Stimulated activated CD8-positive, alpha-beta memory T cell treated with anti-CD3 and anti-CD28 coated beads, Interleukin-7, amount 100 ng/mL, for 4 hours (primary cell): Measurements from ENCODE around the gene PTGES.
A peak's percentile ranks its signal among the peaks of the same experiment; 100 is the strongest.

Experiments used
- DNase-seq, 2 donors: peaks; one replicate each; pipeline ENCODE4 v3.0.0-alpha.2; 2020; ENCODE audit warnings: low read depth in 2 of 2

The PTGES gene

DNA sequence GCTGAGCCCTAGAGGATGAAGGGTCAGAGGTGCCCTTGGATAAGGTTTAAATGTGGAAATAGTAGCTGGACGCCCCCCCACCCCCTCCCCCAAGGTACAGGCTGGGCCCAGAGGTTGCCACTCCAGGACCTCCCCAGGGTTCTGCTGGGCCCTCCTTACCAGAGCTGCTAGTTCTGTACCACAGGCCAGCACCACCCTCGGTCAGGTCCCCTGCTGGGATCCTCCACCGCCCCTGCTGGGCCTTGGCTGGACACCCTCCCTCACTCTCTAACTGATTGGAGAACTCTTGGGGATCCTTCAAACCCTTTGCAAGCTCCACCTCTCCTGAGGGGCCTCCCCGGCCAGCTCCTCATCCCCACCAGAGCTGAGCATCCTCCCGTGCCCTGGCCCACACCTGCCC lies 34.9 kb downstream of the PTGES start:
- DNase-seq = no peak

DNA sequence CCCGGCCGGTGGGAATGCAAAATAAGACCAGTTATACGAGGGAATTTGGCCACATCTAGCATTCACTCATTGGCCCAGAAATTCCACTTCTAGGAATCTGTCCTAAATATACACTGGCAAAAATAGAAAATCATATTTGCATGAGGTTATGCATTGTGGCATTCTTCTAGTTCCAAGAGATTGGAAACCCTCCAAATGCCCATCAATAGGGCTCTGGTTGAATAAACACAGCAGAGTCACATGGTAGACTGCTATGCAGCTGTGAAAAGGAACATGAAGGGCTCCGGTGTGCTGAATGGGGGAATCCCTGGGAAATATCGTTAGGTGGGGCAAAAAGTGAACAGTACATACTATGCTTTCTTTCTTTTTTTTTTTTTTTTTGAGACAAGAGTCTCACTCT lies 36.8 kb downstream of the PTGES start:
- no peak for DNase-seq

DNA sequence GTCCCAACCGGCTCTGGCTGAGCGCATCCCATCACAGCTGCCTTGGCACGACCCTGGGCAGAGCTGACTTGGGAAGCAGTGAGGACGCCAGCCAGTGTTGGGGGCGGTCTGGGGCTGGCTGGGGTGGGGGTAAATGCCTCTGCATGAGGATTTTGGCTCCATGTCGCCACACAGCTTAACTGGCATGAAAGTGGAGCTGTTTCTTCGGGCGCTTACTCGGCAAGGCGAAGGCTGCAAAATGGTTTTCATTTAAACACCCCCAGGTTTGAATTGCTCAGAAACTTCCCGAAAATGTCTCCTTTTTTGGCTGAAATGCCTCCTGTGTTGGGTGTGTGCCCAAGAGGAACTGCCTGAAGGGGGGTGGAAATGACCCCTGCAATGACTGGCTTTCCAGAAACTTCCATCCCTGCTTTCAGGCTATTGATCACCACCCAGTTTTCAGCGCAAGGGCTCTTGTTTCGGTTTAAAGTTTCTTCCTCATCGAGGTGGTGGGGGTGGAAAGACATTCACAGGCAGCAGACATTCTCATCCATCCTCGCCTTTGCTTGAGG lies 38.3 kb downstream of the PTGES start:
- no peak for DNase-seq

DNA sequence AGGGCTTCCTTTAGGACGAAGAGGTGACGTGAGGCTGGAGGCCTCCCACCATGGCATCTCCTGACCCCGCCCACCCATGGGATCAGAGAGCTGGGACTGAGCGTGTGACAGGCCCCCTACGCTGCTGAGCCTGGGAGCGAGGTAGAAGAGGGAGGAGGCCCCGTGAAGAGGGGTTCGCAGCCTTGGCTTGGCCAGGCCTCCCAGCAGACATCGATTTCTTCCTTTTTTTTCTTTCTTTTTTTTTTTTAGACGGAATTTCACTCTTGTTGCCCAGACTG lies 39.5 kb downstream of the PTGES start:
- DNase-seq = no peak

DNA sequence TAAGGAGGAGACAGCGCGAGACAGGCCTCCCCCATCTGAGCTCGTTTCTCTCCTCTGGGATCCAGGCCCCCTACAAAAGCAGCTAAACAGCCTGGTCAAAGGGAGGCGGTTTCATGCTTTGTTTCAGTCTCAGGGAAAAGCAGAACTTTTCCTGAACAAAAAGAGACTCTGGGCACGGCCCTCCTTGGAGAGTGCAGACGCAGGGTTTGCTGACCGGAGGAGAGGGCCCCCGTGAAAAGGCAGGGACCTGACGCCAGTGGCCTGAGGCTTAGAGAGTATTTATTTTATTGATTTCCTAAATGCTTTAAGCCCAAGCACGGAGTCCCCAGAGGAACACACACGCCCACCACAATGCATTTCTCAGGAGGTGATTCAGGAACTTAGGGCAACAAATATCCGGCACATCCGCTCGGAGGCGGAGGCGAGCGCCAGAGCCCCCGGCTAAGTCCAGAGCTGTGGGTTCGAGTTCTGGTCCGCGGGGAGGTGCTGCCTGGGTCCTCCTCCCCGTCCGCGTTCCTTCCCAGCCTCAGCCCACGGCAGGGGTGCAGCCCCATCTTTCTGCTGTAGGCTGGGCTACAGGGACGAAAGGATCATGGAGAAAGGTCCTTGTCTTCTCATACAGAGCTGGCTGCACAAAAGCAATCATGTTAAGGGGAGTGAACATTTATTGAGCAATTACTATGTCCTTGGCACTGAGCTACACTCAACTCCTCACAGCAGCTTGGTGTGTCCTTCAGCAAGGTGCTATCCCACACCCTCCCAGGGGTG lies 40.0 kb downstream of the PTGES start:
- DNase-seq = no peak

DNA sequence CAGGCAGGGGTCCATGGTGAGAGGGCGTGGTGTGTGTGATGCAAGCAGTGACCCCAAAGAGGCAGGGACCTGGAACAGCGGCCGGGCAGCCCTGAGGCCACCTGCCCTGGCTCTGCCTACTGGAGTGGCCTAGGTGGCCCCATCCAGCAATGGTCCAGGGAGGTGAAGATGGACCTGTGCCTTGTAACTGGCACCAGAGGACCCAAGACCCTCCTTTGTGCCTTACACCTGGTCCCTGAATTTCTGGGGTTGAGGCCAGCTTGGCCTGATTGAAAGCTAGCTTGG lies 42.7 kb downstream of the PTGES start:
- no peak for DNase-seq

DNA sequence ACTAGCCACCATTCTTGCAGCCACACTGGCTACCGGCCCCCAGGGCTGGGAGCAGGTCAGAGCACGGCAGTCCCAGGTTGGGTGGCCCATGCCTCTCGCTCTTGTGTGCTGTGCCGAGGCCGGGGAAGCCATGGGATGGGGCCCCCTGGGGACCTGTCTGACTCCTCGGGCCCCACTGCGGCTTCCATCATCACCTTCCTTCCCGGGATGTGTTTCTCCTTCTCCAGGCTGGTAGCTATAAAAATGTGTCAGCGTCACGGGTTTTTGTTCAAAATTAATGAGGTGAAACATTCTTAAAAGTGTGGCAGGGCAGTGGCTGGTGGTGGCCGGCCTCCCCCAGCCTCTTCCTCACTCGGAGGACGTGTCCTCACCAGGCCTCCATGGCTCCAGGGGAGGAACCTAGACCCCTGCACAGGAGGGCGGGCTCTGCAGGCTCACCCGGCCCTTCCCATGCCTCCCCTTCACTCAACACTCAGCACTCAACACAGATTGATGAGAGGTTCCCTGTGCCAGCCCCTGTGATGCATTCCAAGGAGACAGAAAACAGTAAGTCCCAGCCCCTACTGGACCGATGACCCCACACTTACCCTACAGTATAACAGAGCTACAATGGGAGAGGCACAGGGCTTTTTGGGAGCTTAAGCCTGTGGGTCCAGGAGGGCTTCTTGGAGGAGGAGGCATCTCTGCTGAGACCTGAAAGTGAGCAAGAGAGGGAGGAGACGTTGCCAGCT lies 43.2 kb downstream of the PTGES start:
- no peak for DNase-seq

DNA sequence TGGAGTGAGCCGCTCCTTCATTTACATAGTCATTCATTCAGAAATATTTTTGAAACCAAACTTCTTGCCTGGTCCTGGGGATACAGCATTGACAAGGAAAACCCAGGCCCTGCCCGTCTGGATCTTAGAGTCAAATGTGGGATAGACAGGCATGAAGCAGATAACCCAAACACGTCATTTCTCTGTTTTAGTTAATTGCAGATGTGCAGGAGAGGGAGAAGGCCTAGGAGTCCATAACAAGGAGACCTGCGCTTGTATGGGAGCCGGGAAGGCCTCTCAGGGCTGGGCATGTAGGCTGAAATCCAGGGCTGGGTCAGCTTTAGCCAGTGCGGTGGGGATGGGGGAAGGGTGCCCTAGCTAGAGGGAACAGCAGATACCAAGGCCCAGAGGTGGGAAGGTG lies 44.0 kb downstream of the PTGES start:
- DNase-seq = no peak

DNA sequence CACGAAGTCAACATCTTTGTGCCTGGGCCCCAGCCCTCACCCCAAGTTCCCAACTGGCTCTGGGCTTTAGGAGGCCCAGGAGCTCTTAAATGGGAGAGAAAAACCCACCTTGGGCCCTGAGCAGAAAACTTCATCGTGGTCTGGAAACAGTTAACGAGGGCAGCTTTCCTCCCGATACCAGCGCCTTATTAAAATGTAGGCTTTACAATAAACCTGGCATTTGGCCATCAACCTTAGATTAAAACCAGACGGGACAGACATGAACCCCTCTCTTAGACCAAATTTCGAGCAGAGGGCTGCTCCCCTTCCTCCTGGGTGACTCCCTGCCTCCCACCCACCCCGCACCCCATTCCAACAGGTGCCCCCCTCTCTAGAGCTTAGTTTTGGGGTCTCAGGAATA lies 48.0 kb downstream of the PTGES start:
- no peak for DNase-seq

DNA sequence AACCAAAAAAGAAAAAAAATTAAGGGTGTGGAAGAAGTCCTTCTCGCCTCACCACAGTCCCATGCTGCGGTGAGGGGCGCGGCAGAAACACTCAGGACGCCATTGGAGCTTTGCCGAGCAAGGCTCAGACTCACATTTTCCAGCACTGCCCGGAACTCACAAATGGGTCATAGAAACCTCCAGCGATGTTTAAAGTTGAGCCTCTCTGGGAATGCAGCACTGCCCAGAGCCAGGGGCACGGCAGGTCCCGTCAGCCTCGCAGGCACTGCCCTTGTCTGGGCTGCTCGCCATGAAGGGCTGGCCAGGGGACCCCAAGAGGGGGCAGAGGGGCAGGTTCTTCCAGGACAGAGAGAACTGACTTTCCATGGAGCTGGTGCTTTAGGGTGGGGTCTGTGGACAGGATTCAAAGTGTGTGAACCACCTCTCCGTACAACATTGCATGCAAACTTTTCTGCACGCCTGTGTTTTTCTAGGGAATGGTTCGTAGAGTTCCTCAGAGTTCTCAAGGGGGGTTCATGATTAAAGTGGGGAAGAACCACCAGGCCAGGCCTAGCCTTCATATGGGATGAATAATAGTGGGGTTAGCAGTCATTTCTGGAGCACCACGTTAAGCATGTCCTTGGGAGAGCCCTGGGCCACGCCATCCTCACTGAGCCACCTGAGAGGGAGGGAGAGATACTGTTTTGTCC lies 49.0 kb downstream of the PTGES start:
- no peak for DNase-seq

DNA sequence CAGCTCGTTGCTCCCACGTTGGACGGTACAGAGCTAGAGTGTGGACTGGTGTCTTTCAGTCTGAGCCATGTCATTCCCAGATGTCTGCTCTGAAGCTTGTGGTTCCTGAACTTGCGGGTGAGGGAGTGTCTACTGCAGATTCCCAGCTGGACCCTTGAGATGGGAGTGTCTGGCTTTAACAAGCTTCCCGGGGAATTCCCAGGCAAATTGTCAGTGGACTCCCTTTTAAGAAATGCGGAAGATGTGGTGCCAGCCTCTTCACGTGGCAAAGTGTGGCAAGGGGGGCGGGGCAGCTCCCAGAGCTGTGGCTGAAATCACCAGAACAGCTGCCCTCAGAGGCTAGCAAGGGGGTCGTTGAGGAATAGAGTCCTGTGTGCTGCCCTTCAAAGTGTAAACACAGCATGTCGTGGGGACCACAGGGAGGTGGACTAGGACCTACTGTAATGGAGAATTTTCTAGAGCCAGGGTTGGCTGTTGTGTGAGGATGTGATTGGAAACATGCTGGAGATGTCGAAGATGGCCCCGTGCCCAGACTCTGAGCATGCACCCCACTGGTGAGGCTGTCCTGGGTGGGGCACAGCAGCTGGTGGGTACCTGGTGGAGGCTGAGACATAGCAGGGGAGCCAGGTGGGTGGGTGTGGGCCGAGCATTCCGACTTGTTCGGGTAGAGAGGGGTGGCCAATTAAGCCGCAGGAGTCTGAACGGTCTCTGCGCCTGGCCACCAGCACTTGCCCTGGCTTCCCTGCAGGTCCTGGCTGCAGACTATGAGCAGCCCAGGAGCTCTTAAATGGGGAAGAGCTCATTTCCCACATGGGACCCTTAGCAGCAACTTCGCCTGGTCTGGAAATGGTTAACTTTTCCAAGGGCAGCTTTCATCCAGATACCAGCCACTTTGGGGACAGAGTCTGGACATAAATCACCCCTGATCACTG lies 50.0 kb downstream of the PTGES start:
- no peak for DNase-seq

DNA sequence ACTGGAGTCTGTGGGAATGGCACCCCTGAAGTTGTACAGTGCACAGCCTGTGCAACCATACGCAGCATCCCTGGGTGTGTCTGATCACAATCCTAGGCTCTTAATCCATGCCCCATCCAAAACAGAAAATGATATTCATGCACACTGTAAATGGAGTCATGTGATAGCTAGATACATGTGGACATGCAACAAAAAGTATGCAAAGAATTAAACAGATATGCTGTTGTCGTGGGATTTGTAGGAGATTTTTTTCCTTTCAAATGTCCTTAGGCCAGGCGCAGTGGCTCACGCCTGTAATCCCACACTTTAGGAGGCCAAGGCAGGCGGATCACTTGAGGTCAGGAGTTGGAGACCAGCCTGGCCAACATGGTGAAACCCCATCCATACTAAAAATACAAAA lies 51.3 kb downstream of the PTGES start:
- no peak for DNase-seq

DNA sequence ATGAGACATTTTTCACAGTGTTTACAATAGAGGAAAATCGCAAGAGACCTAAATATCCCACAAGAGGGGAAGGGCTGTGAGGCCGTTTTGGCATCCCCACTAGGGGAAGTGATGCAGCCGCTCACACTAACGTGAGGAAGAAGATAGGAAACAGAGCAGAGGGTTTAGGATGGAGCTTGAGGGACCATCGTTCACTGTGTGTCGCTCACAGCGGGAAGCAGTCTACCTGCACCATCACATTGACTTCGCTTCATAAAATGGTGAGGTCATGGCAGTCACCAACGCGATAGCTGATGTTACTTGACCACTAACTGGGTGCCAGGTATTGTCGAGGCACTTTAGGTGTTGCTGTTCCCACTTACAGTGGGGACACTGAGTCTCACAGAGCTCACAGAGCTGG lies 51.8 kb downstream of the PTGES start:
- DNase-seq = no peak

DNA sequence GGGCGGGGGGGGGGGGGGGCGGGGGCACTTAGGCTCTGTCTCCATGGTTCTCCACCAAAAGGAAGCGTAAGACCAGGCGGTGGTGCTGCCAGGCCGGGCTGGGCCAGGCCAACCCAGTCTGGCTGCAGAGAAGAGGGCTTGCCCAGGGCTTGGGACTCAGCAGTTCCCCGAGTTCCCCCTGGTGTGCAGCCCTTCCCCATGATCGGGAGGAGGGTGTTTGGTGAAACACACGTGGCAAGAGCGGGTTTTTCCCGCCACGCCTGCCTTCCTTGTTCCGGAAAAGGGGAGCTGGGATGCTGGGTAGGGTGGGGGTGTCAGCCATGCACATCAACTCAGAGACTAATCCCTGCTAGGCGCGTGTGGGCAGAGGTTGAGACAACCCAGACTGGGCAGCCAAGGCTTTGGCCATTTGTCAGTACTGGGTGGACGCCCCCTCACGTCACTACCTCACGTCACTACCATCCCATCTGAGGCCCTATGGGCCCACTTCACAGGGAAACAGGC lies 54.5 kb downstream of the PTGES start:
- DNase-seq = no peak

DNA sequence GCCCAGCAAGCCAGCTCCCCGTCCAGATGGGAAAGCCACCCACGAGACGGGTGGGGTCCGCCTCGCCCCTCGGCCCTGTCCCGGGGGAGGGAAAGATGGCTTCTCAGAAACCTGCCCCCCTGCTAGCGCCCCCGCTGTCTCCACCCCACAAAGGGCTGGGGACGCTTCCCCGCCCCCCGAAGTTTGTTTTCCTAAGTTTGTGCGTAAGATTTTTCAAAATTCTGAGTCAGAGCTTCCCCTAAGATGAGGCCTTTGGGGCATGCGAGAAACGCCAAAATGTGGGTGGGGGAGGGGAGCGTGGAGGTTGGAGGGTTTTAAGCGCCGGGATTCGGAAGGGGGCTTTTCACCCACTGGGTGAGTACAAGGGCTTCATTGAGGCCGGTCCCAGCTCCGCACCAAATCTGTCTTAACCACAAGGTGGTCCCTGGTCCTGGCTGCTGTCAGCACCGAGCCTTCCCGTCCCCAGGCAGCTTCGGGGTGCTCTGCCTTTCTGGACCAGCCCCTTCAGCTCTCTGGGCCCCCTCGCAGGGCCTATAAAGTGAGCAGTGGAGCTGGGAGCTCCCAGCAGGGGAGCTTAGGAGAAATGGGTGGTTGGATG lies 55.1 kb downstream of the PTGES start:
- DNase-seq = peak; percentile 31 to 52

DNA sequence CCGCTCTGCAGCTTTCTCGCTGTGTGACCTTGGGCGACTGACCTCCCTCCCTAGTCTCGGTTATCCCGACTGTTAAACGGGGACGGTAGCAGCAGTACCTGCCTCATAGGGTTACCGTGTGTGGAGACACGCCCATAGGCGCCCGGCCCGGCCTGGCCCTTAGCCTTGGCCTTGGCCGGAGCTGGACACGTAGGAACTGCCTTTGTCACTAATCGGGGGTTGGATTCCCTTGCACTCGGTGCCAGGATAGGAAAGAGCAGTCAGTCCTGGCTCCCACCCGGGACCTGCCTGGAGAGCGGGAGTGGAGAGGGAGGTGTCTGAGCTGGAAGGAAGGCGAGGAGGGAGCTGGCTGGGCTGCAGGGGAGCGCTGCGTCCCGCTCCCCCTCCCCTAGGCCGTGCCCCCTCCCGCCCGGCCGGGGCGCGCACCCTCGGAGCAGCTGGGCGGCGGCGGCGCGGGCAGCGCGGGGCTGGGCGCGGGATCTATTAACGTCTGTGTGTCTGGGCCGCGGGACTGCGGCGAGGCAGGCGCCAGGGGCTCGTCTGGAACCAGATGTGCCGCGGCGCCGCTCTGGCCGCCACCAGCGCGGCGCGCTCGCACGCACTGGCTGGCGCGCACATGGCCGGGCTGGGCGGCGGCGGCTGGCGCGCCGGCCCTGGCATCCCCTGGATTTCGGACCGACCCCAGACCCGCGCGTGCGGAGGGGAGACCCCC lies 55.7 kb downstream of the PTGES start:
- DNase-seq = no peak

DNA sequence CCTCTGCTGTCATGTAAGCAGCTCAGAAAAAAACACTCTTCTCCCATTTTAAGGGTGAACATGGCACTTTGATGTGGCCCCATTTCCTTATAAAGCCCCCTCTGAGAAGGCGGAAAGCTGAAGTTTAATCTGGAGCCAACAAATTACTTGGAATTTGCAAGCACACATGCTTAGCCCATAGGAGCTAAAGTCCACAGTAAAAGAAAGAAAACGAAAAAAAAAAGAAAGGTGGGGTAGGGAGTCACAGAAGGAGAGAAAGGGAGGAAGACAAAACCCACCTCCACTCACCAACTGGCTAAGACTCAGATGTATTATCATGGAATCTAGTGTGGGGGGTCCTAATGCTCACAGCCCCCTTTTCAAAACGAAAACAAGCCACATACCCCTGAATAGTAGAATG lies 57.0 kb downstream of the PTGES start:
- no peak for DNase-seq

DNA sequence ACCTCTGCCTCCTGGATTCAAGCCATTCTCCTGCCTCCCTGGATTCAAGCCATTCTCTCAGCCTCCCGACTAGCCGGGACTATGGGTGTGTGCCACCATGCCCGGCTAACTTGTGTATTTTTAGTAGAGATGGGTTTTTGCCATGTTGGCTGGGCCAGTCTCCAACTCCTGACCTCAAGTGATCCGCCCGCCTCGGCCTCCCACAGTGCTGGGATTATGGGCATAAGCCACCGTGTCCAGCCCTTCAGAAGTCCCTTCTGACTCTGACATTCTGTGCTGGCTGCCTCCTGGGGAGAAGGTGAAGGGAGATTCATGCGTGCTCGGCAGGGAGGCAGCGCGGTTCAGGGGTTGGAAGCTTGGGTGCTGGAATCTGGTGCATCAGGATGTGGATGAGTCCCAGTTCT lies 58.6 kb downstream of the PTGES start:
- DNase-seq = no peak

DNA sequence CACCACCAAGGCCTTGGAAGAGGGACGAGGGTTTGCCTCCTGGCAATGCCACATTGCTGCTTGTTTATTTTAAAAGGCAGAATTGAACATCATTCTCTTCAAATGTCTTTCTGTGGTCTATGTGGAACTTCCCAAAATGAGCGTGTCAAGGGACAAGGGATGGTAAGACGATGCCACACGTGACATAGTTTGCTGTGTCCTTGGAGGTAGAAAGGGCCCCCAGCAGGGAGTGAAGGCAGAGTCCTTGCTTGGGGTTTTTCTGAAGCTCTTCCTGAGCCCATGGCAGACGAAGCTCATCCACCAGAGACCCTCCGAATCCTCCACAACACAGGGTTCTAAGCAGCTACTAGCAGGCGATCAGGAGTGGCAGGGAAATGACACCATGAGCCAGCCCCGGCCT lies 59.1 kb downstream of the PTGES start:
- no peak for DNase-seq

DNA sequence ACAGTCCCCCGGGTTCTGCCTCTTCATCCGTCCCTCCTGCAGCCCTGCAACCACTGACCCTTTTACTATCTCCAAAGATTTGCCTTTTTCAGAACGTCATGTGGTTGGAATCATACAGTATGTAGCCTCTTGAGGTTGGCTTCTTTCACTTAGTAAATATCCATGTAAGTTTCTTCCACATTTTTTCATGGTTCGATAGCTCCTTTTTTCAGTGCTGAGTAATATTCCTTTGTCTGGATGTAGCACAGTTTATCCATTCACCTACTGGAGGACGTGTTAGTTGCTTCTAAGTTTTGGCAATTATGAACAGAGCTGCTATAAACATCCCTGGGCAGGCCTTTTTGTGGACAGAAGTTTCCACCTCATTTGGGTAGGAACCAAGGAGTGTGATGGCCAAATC lies 60.3 kb downstream of the PTGES start:
- DNase-seq = no peak
